ENCODE results near the gene GLTPD2. TPM values are rescaled to one million over a fixed set of nuclear protein-coding genes. Genes with fewer than 3 reads are reported as not detected.
A peak's percentile ranks its signal among the peaks of the same experiment; 100 is the strongest.

Gene GLTPD2
- not detected for total RNA-seq

- H3K4me3 ChIP-seq (replicated peaks in 1 of 3), result peak within 1 kb of the TSS; percentile 40 to 63 (median 59)
- peaks cover 15 to 30% of the 10 kb centered on the region in 2 donors for H3K4me1 ChIP-seq
- H3K27me3 ChIP-seq, result peaks cover 3% of the 10 kb centered on the region
- 30 to 34% methylated on average over 24 to 48 of the region's 62 CpGs for WGBS, 2 donors
- H3K36me3 ChIP-seq, result no peaks in the 10 kb centered on the region
- TF ChIP-seq, protein P1, sequence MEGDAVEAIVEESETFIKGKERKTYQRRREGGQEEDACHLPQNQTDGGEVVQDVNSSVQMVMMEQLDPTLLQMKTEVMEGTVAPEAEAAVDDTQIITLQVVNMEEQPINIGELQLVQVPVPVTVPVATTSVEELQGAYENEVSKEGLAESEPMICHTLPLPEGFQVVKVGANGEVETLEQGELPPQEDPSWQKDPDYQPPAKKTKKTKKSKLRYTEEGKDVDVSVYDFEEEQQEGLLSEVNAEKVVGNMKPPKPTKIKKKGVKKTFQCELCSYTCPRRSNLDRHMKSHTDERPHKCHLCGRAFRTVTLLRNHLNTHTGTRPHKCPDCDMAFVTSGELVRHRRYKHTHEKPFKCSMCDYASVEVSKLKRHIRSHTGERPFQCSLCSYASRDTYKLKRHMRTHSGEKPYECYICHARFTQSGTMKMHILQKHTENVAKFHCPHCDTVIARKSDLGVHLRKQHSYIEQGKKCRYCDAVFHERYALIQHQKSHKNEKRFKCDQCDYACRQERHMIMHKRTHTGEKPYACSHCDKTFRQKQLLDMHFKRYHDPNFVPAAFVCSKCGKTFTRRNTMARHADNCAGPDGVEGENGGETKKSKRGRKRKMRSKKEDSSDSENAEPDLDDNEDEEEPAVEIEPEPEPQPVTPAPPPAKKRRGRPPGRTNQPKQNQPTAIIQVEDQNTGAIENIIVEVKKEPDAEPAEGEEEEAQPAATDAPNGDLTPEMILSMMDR (IDR thresholded peaks at IDR 0.05), result no peak
- TF ChIP-seq POLR2A (IDR thresholded peaks at IDR 0.05), result no peak
- no peak for DNase-seq
- no peaks in the 10 kb centered on the region for H3K9me3 ChIP-seq
- peak within 1 kb of the TSS; percentile 83 to 95 (median 85) for H3K27ac ChIP-seq
- intact Hi-C loops (cut with DNase I), result loop anchor here (5.0 kb wide), 1 partner anchor 47 kb away; no protein-coding TSS in a partner anchor
These were observed at the start of gene GLTPD2 for GRCh38 chr17:4788807-4789700. Gene GLTPD2, plus strand, starts transcription at chr17:4788964. Its CDS starts 48 bp downstream, at chr17:4789012.

- peak within 1 kb of the TSS; percentile 50 to 83 (median 74) for H3K4me3 ChIP-seq (replicated peaks in 1 of 3)
- intact Hi-C loops (cut with DNase I), result loop anchor here (5.0 kb wide), 1 partner anchor 48 kb away; the partner anchor contains the start of genes GLTPD2 and VMO1
- TF ChIP-seq POLR2A (IDR thresholded peaks at IDR 0.05), result peak in 1 of 2 donors; percentile 32
- TF ChIP-seq, protein P1 (IDR thresholded peaks at IDR 0.05), result no peak
- no peaks in the 10 kb centered on the region for H3K9me3 ChIP-seq
- H3K27me3 ChIP-seq, result no peaks in the 10 kb centered on the region
- peaks cover 8 to 9% of the 10 kb centered on the region in 2 donors for H3K4me1 ChIP-seq
- peak within 1 kb of the TSS in 2 of 3 donors; percentile 34 to 42 for H3K27ac ChIP-seq
- 2 to 5% methylated on average over 7 to 8 of the region's 100 CpGs for WGBS, 2 donors
- H3K36me3 ChIP-seq, result no peaks in the 10 kb centered on the region
- DNase-seq, result peak; percentile 65 to 69
These were observed 49.4 kb upstream of the GLTPD2 start, which contains the start of the genes CXCL16 and ZMYND15 for GRCh38 chr17:4739122-4740024. Gene CXCL16, minus strand, starts transcription at chr17:4739928. Its CDS starts 589 bp downstream, at chr17:4739339. Gene ZMYND15, plus strand, starts transcription at chr17:4739833. Its CDS starts 716 bp downstream, at chr17:4740549.

- H3K36me3 ChIP-seq, result no peaks in the 10 kb centered on the region
- no peaks in the 10 kb centered on the region for H3K27me3 ChIP-seq
- peak overlapping the region; percentile 50 to 83 (median 74) for H3K4me3 ChIP-seq (replicated peaks in 1 of 3)
- 16 to 20% methylated on average over 11 to 12 of the region's 13 CpGs for WGBS, 2 donors
- no peak for DNase-seq
- no peak overlapping the region for H3K27ac ChIP-seq
- TF ChIP-seq POLR2A (IDR thresholded peaks at IDR 0.05), result no peak
- TF ChIP-seq, protein P1 (IDR thresholded peaks at IDR 0.05), result no peak
- H3K4me1 ChIP-seq, result peaks cover 8 to 10% of the 10 kb centered on the region in 2 donors
- no peaks in the 10 kb centered on the region for H3K9me3 ChIP-seq
- intact Hi-C loops (cut with DNase I), result loop anchor here (5.0 kb wide), 1 partner anchor 47 kb away; the partner anchor contains the start of genes GLTPD2 and VMO1
These were observed 48.8 kb upstream of the GLTPD2 start for GRCh38 chr17:4740025-4740351.

GRCh38 chr17:4740584-4740983, 48.2 kb upstream of the GLTPD2 start:
- Histone ChIP-seq H3K9me3 (no peaks in the 10 kb centered on the region), H3K27ac (no peak overlapping the region), H3K36me3 (no peaks in the 10 kb centered on the region), H3K4me3 (replicated peaks in 1 of 3) (no peak overlapping the region), H3K27me3 (no peaks in the 10 kb centered on the region), H3K4me1 (peaks cover 8 to 15% of the 10 kb centered on the region in 2 donors)
- DNase-seq, result no peak
- TF ChIP-seq POLR2A (IDR thresholded peaks at IDR 0.05), result no peak
- TF ChIP-seq, protein P1 (IDR thresholded peaks at IDR 0.05), result no peak
- intact Hi-C loops (cut with DNase I), result loop anchor here (5.0 kb wide), 1 partner anchor 47 kb away; the partner anchor contains the start of genes GLTPD2 and VMO1
- 99% methylated on average over 6 to 8 of the region's 8 CpGs for WGBS, 2 donors

All from thyroid gland (tissue), 4 donors.